ENCODE results near the gene RNF166. TPM values are rescaled to one million over a fixed set of nuclear protein-coding genes. Genes with fewer than 3 reads are reported as not detected.

The RNF166 gene
- total RNA-seq, 1 experiment from 2014 or later = 36.3 TPM

DNA sequence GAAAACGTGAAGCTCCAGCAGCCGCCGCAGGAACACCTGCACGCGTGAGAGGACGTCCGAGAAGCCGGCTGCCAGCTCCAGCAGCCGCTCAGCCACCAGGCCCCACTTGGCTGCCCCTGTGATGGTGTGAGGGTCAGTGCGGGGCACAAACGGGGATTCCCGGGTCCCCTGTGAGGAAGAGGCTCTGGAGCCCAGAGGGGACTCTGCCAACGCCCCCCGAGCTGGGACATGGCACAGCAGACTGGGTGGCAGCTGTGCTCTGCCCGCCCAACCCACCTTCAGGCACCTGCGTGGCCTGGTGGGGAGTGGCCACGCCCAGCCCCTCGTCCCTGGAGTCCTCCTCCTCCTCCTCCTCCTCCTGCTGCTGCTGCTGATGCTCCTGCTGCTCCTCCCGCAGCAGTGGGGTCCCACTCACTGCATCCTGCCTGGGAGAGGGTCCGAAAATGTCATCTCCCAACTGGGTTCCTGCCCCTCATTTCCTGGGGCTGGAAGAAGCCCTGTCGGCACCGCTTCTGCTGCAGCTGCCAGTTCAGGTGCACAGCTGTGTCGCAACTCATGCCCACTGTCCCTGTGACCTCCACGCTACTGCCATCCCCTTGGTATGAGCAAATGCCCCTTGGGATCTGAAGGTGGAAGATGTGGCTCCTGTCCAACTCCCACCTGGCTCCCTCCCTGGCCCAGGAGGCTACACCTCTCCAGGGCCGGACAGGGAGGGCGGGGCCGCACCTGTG lies 27.6 kb upstream of the RNF166 start:
- H3K4me1 ChIP-seq (ENCODE audit: insufficient read depth, low read length, poor library complexity, severe bottlenecking) = no peaks in the 10 kb centered on the region
- H3K27me3 ChIP-seq (replicated peaks; ENCODE audit: insufficient read depth, low read depth, low read length, poor library complexity) = no peaks in the 10 kb centered on the region
- H3K4me3 ChIP-seq (ENCODE audit: low read depth, low read length, poor library complexity, severe bottlenecking) = no peak overlapping the region
- peaks cover 37% of the 10 kb centered on the region for H3K36me3 ChIP-seq (ENCODE audit: insufficient read depth, low read length, poor library complexity, severe bottlenecking)
- intact Hi-C loops (cut with micrococcal nuclease; ENCODE audit: unreplicated experiment) = no loop called here
- ChIA-PET CTCF (interaction anchor here (0.9 kb wide), 1 partner anchor 37 kb away, joined by 3 read pairs; no protein-coding TSS in a partner anchor), POLR2A (ENCODE audit: low non-redundant PET) (no interaction called here)
- no peak for TF ChIP-seq EZH2 (IDR thresholded peaks at IDR 0.05; ENCODE audit: borderline replicate concordance, low read depth, low read length, poor library complexity, severe bottlenecking)
- TF ChIP-seq, protein P1, sequence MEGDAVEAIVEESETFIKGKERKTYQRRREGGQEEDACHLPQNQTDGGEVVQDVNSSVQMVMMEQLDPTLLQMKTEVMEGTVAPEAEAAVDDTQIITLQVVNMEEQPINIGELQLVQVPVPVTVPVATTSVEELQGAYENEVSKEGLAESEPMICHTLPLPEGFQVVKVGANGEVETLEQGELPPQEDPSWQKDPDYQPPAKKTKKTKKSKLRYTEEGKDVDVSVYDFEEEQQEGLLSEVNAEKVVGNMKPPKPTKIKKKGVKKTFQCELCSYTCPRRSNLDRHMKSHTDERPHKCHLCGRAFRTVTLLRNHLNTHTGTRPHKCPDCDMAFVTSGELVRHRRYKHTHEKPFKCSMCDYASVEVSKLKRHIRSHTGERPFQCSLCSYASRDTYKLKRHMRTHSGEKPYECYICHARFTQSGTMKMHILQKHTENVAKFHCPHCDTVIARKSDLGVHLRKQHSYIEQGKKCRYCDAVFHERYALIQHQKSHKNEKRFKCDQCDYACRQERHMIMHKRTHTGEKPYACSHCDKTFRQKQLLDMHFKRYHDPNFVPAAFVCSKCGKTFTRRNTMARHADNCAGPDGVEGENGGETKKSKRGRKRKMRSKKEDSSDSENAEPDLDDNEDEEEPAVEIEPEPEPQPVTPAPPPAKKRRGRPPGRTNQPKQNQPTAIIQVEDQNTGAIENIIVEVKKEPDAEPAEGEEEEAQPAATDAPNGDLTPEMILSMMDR (conservative IDR thresholded peaks at IDR 0.05; ENCODE audit: low read depth, low read length) = no peak
- BruUV-seq (replicated peaks) = no TSS peak
- H3K9me3 ChIP-seq (ENCODE audit: low read depth, low read length, poor library complexity, severe bottlenecking) = no peaks in the 10 kb centered on the region
- no peak overlapping the region for H3K27ac ChIP-seq (ENCODE audit: low read depth, low read length, poor library complexity, severe bottlenecking)
- no peak for DNase-seq (ENCODE audit: low spot score)

DNA sequence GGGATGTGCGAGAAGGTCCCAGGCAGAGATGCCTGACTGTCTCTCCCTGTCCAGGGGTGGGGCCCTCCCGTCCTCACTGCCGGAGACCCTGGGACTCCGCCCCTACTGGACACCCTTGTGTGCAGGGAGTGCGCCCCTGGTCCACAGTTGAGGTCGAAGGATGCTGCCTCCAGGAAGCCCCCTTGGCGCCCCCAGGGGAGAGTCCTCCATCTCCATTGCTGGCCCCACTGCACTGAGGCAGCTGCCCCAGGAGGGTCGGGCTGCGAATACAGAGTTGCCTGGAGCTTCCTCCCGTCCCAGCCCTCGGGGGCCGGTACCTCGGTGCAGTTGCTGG lies 26.7 kb upstream of the RNF166 start:
- no peak overlapping the region for H3K27ac ChIP-seq (ENCODE audit: low read depth, low read length, poor library complexity, severe bottlenecking)
- no peak for TF ChIP-seq EZH2 (IDR thresholded peaks at IDR 0.05; ENCODE audit: borderline replicate concordance, low read depth, low read length, poor library complexity, severe bottlenecking)
- TF ChIP-seq, protein P1 (conservative IDR thresholded peaks at IDR 0.05; ENCODE audit: low read depth, low read length) = no peak
- ChIA-PET POLR2A (ENCODE audit: low non-redundant PET) (no interaction called here), CTCF (no interaction called here)
- DNase-seq (ENCODE audit: low spot score) = no peak
- no peaks in the 10 kb centered on the region for H3K9me3 ChIP-seq (ENCODE audit: low read depth, low read length, poor library complexity, severe bottlenecking)
- no TSS peak for BruUV-seq (replicated peaks)
- peaks cover 36% of the 10 kb centered on the region for H3K36me3 ChIP-seq (ENCODE audit: insufficient read depth, low read length, poor library complexity, severe bottlenecking)
- no peaks in the 10 kb centered on the region for H3K27me3 ChIP-seq (replicated peaks; ENCODE audit: insufficient read depth, low read depth, low read length, poor library complexity)
- intact Hi-C loops (cut with micrococcal nuclease; ENCODE audit: unreplicated experiment) = no loop called here
- H3K4me3 ChIP-seq (ENCODE audit: low read depth, low read length, poor library complexity, severe bottlenecking) = no peak overlapping the region
- peaks cover 2% of the 10 kb centered on the region for H3K4me1 ChIP-seq (ENCODE audit: insufficient read depth, low read length, poor library complexity, severe bottlenecking)

DNA sequence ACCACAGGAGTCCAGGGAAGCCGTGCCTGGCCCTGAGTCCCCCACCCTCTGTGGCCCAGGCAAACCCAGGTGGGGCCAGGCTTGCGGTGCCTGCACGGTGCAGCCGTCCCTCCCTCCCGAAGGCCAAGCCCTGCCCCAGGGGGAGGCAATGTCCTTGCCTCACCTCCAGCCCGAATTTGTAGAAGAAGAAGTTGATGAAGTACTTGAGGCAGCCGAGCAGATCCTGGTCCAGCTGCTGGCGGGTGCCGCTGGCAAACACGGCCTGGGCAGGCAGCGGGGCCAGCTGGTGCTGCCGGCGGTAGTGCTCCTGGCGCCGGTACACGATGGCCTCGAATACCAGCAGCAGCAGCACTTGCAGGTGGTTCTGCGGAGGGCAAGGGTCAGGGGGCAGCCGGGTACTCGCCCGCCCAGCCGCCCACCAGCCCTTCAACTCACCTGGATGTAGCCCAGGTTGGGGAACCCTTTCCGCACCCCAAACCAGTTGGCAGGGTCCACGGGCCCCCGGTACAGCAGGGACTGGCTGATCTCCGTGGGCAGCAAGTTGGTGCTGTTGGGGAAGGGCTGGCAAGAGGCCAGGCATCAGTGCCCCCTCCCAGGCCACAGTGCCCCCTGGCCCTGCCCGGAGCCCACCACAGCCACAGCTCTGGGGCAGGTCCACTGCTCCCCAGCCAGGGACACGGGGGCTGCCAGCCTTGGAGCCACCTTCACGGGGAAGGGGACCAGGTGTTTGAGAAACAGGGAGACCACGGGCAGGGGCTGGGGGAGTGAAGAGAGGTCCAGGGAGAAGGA lies 26.2 kb upstream of the RNF166 start:
- ChIA-PET CTCF (no interaction called here), POLR2A (ENCODE audit: low non-redundant PET) (no interaction called here)
- no peak for DNase-seq (ENCODE audit: low spot score)
- no peak overlapping the region for H3K4me3 ChIP-seq (ENCODE audit: low read depth, low read length, poor library complexity, severe bottlenecking)
- H3K27me3 ChIP-seq (replicated peaks; ENCODE audit: insufficient read depth, low read depth, low read length, poor library complexity) = no peaks in the 10 kb centered on the region
- no peaks in the 10 kb centered on the region for H3K9me3 ChIP-seq (ENCODE audit: low read depth, low read length, poor library complexity, severe bottlenecking)
- peaks cover 5% of the 10 kb centered on the region for H3K4me1 ChIP-seq (ENCODE audit: insufficient read depth, low read length, poor library complexity, severe bottlenecking)
- BruUV-seq (replicated peaks) = no TSS peak
- TF ChIP-seq, protein P1 (conservative IDR thresholded peaks at IDR 0.05; ENCODE audit: low read depth, low read length) = no peak
- no peak for TF ChIP-seq EZH2 (IDR thresholded peaks at IDR 0.05; ENCODE audit: borderline replicate concordance, low read depth, low read length, poor library complexity, severe bottlenecking)
- H3K36me3 ChIP-seq (ENCODE audit: insufficient read depth, low read length, poor library complexity, severe bottlenecking) = peaks cover 37% of the 10 kb centered on the region
- no peak overlapping the region for H3K27ac ChIP-seq (ENCODE audit: low read depth, low read length, poor library complexity, severe bottlenecking)
- intact Hi-C loops (cut with micrococcal nuclease; ENCODE audit: unreplicated experiment) = no loop called here
